ENCODE results near the gene DMKN. TPM values are rescaled to one million over a fixed set of nuclear protein-coding genes. Genes with fewer than 3 reads are reported as not detected.
A peak's percentile ranks its signal among the peaks of the same experiment; 100 is the strongest.

Gene DMKN
- total and polyA plus RNA-seq, 2 of the 4 experiments (the other 2 are of a cell fraction): 0.36 to 2.4 TPM

GRCh38 chr19:35545001-35545854 is 31.8 kb upstream of the DMKN start, which contains the start of gene TMEM147:
TMEM147 (plus strand) TSS chr19:35545626; CDS start chr19:35545740, 114 bp downstream.
- dilution Hi-C loops (cut with HindIII; ENCODE audit: low sequenced_read_pairs, unreplicated experiment) (no loop called here), in situ Hi-C loops (cut with MboI; ENCODE audit: low sequenced_read_pairs) (loop anchor here (5.0 kb wide), 1 partner anchor 172 kb away; the partner anchor contains the start of gene KMT2B), intact Hi-C loops (cut with micrococcal nuclease) (loop anchor here (1.0 to 5.0 kb wide), 4 partner anchors 34 to 193 kb away; partner anchors contain the start of genes RBM42 and ZBTB32)
- H2AFZ ChIP-seq (replicated peaks; ENCODE audit: low read length, poor library complexity): peak within 1 kb of the TSS; percentile 99
- peak within 1 kb of the TSS; percentile 87 for H2AK5ac ChIP-seq (ENCODE audit: low read depth, low read length)
- peak within 1 kb of the TSS; percentile 93 for H3K14ac ChIP-seq (replicated peaks; ENCODE audit: low read depth, low read length)
- peak within 1 kb of the TSS; percentile 87 for H3K4ac ChIP-seq (ENCODE audit: low read depth, low read length)
- ChIA-PET CTCF (no interaction called here), POLR2A (ENCODE audit: unreplicated experiment) (no interaction called here)
- ATAC-seq (ENCODE audit: low read depth): peak; percentile 96
- peak within 1 kb of the TSS; percentile 90 for H3K27ac ChIP-seq (ENCODE audit: insufficient read depth, low read length)
- H3K9me1 ChIP-seq (ENCODE audit: insufficient read depth, low read length): peaks cover 9% of the 10 kb centered on the region; the same call in 1 of the 2 replicates
- H2AK9ac ChIP-seq (replicated peaks; ENCODE audit: low read depth, low read length, poor library complexity): peak within 1 kb of the TSS; percentile 95
- H3K23ac ChIP-seq (ENCODE audit: low read depth, low read length): peak within 1 kb of the TSS; percentile 85
- peak within 1 kb of the TSS; percentile 57 for H3K56ac ChIP-seq (ENCODE audit: extremely low read depth, insufficient read depth, low read length)
- peaks cover 4% of the 10 kb centered on the region; the same call in 1 of the 2 replicates for H3K36me3 ChIP-seq (ENCODE audit: control insufficient read depth, insufficient read depth, low read length)
- H2BK15ac ChIP-seq (ENCODE audit: low read depth, low read length): peak within 1 kb of the TSS; percentile 60; the same call in 1 of the 3 replicates
- peak within 1 kb of the TSS; percentile 79 for H4K5ac ChIP-seq (ENCODE audit: low read depth, low read length)
- H4K91ac ChIP-seq (ENCODE audit: insufficient read depth, low read depth, low read length): peak within 1 kb of the TSS; percentile 79
- peak within 1 kb of the TSS; percentile 31; the same call in 1 of the 2 replicates for H2BK120ac ChIP-seq (ENCODE audit: low read depth, low read length)
- H4K20me1 ChIP-seq (ENCODE audit: insufficient read depth, low read length): 0 out of 2 replicates have a peak, but pooled peaks cover 7% of the 10 kb centered on the region
- WGBS, 2 experiments (ENCODE audit: extremely low coverage in 2 of 2, insufficient read length in 1 of 2): 0% methylated on average over 14 of the region's 85 CpGs; no CpG with 5 or more reads in 1 of the 2 experiments
- H3K4me2 ChIP-seq (ENCODE audit: low read depth, low read length): peak within 1 kb of the TSS; percentile 98
- H2BK20ac ChIP-seq (ENCODE audit: low read depth, low read length): no peak within 1 kb of the TSS
- BruUV-seq (replicated peaks): TSS peak; percentile 42
- H3K79me1 ChIP-seq (ENCODE audit: low read depth in 1 of 2, low read length in 2 of 2): peaks cover 31 to 50% of the 10 kb centered on the region in 2 experiments
- no peaks in the 10 kb centered on the region for H3K9me3 ChIP-seq (ENCODE audit: control insufficient read depth, insufficient read depth, low read length)
- peak within 1 kb of the TSS; percentile 91 for H3K4me3 ChIP-seq (ENCODE audit: insufficient read depth, low read depth, low read length)
- H3K27me3 ChIP-seq (ENCODE audit: control insufficient read depth, insufficient read depth, low read length): no peaks in the 10 kb centered on the region
- peak within 1 kb of the TSS; percentile 70 for H3K18ac ChIP-seq (ENCODE audit: low read depth, low read length)
- peak; percentile 85 for DNase-seq
- peak within 1 kb of the TSS; percentile 90 for H3K9ac ChIP-seq (ENCODE audit: low read depth, low read length)
- H2BK5ac ChIP-seq (ENCODE audit: low read depth, low read length, poor library complexity, severe bottlenecking): peak within 1 kb of the TSS; percentile 81
- peak within 1 kb of the TSS; percentile 91 to 97 for H4K8ac ChIP-seq (ENCODE audit: low read depth in 2 of 2, low read length in 2 of 2)
- H3K4me1 ChIP-seq (ENCODE audit: control insufficient read depth, insufficient read depth, low read length): peaks cover 8% of the 10 kb centered on the region
- peak; percentile 79 for TF ChIP-seq USF2 (IDR thresholded peaks at IDR 0.05; ENCODE audit: low read depth, low read length)
- TF ChIP-seq MAZ (IDR thresholded peaks at IDR 0.05; ENCODE audit: borderline replicate concordance, low read depth, low read length): peak; percentile 78; the same call in 1 of the 2 replicates
- no peak for TF ChIP-seq ELK1 (IDR thresholded peaks at IDR 0.05; ENCODE audit: borderline replicate concordance, low read depth, low read length)
- TF ChIP-seq BHLHE40 (IDR thresholded peaks at IDR 0.05; ENCODE audit: low read depth, low read length): no peak
- TF ChIP-seq RAD21 (IDR thresholded peaks at IDR 0.05; ENCODE audit: low read length): no peak
- peak; percentile 79 for TF ChIP-seq MXI1 (IDR thresholded peaks at IDR 0.05; ENCODE audit: borderline replicate concordance, low read depth, low read length)
- no peak for TF ChIP-seq CTCF (conservative IDR thresholded peaks at IDR 0.05; ENCODE audit: low read depth, low read length)
- no peak for TF ChIP-seq RFX5 (IDR thresholded peaks at IDR 0.05; ENCODE audit: low read depth, low read length)
- TF ChIP-seq FOS (IDR thresholded peaks at IDR 0.05; ENCODE audit: low read depth, low read length): no peak
- no peak for TF ChIP-seq RCOR1 (IDR thresholded peaks at IDR 0.05; ENCODE audit: insufficient replicate concordance, low read length)
- no peak for TF ChIP-seq NFE2L2 (IDR thresholded peaks at IDR 0.05; ENCODE audit: low read depth, low read length)
- 0 out of 2 replicates have a peak, but pooled peaks have one; percentile 5 for TF ChIP-seq SMC3 (IDR thresholded peaks at IDR 0.05; ENCODE audit: low read depth, low read length)

All from IMR-90 (cell line).